HG03354 (cell line): ENCODE data around the gene ROR1.

Experiments used
- ATAC-seq: cut with Tn5 transposase; IDR thresholded peaks from one replicate; pipeline ENCODE4 v1.9.1; 2021; ENCODE audit warnings: mild to moderate bottlenecking; ENCODE audit not compliant: unreplicated experiment, poor library complexity, severe bottlenecking

Gene ROR1

GRCh38 chr1:63843884-63844283, 70.1 kb downstream of the ROR1 start:
- no peak for ATAC-seq

DNA sequence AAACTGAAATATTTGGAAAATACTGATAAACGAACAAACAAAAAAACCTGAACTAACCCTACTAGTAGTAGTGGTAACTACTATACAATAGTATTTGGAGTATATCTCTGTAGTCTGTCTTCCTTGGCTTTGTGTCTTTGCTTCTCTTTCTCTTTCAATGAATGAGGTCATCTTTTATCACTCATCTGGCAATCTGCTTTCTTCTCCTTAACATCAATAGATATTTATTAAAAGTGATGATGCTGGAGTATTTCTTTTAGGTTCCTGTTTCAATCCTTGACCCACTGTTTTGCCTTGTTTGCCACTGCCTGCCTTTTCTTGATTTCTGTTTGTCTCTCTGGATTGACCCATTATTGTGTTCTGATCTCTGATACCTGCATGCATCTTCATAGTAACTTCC, 71.5 kb downstream of the ROR1 start:
- ATAC-seq: no peak

DNA sequence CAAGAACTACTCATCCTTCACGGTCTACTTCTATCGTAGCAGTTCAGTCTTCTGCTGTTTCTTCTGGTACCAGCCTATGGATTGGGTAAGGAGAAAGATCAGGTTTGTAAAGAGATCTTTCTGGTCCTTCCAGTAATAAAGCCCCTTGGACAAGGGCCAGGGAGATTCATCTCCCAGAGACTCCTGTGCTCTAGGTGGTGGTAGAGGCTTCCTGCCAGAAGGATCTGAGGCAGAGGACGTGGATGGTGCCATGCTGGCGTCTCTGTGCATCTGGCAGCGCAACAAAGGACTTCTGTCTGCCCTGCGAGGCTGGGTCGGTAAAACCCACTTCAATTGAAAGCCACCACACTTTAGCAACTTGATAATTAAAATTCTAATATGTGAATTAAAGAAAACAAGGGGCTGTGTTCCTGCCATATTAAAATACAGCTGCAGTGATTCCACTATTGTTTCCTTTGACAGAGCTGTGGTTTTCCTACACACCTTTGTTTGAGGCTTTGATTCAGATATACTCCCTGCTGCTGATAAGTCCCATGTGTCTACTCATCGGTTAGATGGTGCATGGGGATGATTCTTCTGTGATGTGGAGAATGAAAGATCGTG, 73.6 kb downstream of the ROR1 start:
- ATAC-seq: no peak

DNA sequence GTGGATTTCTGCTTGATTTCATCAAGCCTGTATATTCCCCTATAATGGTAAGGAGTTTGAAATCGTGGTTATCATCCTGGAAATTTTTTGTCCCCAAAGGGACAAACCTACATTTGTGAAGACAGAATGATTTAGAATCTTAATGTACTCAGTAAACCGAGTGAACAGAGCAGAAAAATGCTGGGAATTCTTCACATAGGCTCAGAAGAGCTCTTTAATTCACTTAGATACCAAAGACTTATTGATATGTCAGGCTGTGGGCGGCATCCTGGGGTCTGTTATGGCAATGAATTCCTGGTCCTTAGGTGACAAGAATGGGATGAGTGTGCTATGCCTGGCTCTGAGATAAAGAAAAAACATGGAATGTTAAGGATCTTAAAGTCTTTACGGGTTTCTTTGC, 74.9 kb downstream of the ROR1 start:
- no peak for ATAC-seq

DNA sequence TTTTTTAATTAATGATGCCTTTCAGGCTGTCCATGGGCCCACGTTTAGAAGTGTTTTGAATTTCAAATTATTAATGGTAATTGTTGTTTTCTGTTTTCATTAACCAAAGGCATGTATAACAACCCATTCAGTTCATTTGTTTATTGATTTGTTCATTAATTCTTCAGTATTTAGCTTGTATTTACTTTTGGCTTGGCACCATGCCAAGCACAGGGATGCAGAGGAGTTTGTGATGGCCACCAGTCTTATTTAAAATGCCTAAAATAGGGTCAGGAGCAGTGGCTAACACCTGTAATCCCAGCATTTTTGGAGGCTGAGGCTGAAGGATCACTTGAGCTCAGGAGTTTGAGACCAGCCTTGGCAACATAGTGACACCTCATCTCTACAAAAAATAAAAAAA, 75.3 kb downstream of the ROR1 start:
- no peak for ATAC-seq

DNA sequence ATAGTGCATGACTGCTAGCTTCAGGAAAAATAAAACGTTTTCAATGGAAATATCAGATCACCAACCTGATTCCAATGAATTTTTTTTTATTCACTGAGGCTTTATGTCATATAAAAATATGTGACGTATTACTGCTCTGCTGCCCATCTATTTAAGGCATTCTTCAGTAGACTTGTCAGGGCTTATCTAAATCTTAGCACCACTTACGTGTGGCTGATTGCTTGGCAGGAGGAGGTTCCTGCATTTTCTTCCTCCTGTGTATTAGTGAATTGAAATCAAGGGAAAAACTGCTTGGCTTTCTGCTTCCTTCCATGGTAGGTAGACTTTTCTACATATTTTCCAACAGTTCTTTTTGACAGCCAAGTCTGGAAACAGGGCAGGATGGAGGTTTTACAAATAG, 80.3 kb downstream of the ROR1 start:
- ATAC-seq: no peak

DNA sequence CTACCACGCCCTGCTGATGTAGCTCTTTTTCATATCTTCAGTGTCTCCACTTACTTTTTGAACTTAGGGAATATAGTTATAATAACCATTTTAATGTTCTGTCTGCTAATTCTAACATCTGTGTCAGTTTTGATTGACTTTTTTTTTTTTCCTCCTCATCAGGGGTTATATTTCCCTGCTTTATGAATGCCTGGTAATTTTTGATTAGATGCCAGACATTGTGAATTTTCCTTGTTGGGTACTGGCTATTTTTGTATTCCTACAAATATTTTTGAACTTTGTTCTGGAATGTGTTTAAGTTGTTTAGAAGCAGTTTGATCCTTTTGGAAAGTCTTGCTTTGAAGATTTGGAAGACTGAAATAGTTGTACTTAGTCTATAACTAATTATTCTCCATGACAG, 82.1 kb downstream of the ROR1 start:
- ATAC-seq: no peak

- ATAC-seq: no peak
These were observed 83.1 kb downstream of the ROR1 start for GRCh38 chr1:63856924-63857323.

DNA sequence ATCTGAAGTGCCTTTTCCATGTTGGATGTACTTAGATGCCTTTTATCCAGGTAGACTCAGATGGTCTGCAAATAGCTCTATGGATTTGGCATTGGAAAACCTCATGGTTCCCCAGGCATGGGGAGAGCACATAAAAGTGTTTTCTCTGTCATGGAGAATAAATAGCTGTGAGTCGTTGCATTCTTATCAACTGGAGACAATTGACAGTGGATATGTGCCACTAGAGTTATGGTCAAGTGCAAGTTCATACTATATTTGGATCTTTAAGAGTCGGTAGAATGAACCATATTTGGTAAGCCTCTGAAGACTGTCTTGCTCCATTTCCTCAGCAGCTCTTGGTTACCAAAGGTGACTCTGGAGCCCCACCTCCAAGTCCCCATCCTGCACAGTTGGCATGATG, 83.7 kb downstream of the ROR1 start:
- ATAC-seq: no peak

- no peak for ATAC-seq
These were observed 84.3 kb downstream of the ROR1 start for GRCh38 chr1:63858153-63858552.

- no peak for ATAC-seq
These were observed 85.9 kb downstream of the ROR1 start for GRCh38 chr1:63859480-63860275.

- no peak for ATAC-seq
These were observed 87.4 kb downstream of the ROR1 start for GRCh38 chr1:63861052-63861691.

GRCh38 chr1:63863145-63863544, 89.3 kb downstream of the ROR1 start:
- no peak for ATAC-seq

- no peak for ATAC-seq
These were observed 90.4 kb downstream of the ROR1 start for GRCh38 chr1:63864224-63864641.

GRCh38 chr1:63865561-63865960, 91.7 kb downstream of the ROR1 start:
- ATAC-seq: no peak

DNA sequence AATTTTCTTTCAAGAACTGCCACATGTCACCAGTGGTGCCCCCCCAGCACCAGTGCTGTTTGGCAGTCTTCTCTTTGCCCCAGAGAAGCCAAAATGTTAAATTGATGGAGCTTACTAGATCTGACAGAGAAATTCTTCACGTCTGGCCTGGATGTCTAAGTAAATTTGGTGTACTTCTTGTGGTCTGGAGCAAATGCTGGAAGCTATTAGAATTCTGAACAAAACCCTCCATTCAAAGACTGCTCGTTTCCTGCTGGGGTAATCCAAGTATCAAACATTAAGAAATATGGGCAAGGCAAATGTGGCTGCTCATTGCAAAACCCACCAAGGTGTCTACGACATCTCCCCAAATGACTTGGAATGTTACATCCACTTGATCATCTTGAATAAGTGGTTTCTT, 92.3 kb downstream of the ROR1 start:
- no peak for ATAC-seq

- no peak for ATAC-seq
These were observed 93.8 kb downstream of the ROR1 start for GRCh38 chr1:63867429-63868176.

GRCh38 chr1:63868268-63868781, 94.5 kb downstream of the ROR1 start:
- no peak for ATAC-seq

DNA sequence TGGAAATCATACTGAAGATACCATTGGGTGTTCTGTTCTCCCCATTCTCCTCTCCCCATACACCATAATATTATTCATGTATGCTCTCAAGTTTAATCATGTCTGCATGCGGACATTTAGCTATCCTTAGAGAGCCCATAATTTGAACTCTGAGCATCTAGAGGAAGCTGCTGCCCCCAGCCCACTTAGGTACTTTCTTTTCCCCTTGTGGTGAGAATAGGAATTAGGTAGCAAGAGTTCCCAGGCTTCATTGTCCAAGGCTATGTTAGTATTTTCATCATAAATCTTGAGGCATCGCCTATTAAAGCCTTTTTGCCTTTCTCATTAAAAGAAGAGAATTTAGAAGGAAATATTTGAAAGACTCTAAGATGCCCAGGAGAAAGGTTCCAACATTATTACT, 96.3 kb downstream of the ROR1 start:
- ATAC-seq: no peak

GRCh38 chr1:63871463-63871862, 97.6 kb downstream of the ROR1 start:
- ATAC-seq: no peak
